Measurements from ENCODE around the gene THEM4.
"Not testable (repeated sequence)": the region's sequence is repeated elsewhere in the genome, so short reads cannot be mapped to it uniquely, and the experiment has no call there.

Gene THEM4

GRCh38 chr1:151858030-151858746 is 51.1 kb downstream of the THEM4 start:
- no peak for DNase-seq

DNA sequence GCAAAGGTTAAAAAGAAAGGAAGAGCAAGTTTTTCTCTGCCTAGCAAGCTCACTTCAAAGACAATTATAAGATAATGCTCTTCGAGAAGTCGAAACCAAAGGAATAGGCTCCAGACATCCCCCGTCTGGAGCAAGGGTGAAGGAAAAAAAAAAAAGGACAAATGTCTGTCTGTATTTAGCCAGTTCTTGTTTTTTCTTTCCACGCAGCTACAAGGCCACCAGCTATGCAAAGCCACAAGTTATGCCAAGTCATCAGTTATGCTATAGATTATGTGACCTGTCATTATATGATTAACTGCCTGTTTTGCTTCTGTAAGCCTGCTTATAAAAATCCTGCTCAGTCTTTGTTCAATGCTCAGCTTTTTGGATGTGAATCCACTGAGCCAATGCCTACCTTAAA is 53.4 kb downstream of the THEM4 start:
- DNase-seq = no peak

DNA sequence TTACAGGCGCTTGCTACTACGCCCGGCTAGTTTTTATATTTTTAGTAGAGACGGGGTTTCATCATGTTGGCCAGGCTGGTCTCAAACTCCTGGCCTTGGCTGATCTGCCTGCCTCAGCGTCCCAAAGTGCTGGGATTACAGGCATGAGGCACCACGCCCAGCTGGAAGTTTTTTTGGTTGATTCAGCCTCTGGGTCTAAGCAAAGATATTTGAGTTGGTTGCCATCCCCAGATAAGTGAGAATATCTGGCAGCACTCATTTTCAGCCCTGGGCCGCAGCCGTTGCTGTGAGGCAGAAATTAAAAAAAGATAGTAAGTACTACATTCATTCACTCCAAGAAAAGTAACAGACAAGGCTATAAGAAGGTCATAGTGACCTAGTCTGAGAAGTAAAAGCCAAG is 53.8 kb downstream of the THEM4 start:
- not testable (repeated sequence) for DNase-seq

GRCh38 chr1:151854658-151855057 is 54.7 kb downstream of the THEM4 start:
- no peak for DNase-seq

GRCh38 chr1:151853411-151853943 is 55.8 kb downstream of the THEM4 start, which contains the start of gene THEM5:
Gene THEM5 (minus strand): TSS chr1:151853712. CDS start chr1:151853565, 147 bp downstream.
- no peak for DNase-seq

DNA sequence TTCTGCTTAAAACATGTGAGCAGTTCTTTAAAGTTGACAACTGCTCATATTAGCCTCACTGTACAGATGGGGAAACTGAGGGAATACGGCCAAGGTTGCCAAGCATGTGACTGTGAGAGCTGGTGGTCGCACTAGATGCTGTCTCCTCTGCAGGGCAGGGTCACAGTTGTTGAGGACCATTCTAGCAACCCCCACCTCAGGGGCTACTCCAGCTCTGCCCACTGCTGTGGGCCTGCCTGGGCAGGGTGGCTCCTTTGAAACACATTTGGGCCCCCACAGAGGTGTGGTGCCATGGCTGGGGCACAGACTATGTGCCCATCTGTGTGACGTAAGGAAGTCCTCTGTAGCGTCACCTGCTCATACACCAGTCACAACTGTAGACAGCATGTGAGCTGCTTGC is 56.6 kb downstream of the THEM4 start:
- no peak for DNase-seq

DNA sequence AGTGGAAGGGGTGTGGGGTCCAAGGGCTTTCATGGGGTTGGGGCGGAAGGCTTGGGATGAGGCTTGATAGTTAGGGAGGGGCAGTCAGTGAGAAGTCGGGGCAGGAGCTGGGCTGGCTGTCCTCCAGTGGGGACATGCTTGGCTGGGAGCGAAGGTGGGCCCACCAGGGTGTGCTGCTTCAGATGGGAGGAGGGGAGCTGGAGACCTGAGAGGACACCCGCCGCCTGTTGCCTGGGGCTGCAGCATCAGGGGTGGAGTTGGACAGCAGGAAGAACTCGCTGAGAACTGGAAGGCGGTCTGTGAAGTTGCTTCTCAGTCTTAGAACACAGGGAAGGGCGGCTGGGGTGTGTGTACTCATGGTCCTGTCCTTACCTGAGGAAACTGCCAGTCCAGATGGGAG is 57.4 kb downstream of the THEM4 start:
- DNase-seq = no peak

DNA sequence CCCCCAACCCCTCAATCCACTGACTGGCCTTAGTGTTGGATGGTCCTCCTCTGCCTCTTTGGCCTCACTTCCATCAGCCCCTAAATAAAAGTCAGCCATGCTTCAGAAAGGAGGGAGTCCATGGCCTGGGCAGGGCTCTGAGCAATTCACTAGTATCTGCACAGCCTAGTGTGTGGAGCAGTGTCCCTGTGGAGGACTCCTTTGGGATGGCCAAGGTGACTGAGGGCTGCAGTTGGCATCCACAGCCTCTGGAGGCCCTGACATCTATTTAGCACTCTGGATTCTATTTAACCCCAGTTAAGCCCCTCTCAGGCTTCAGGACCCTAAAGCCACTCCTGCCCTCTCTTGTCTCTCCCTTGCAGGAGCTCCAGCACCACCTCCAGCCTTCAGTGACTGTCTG is 59.4 kb downstream of the THEM4 start:
- no peak for DNase-seq

GRCh38 chr1:151849126-151849525 is 60.2 kb downstream of the THEM4 start:
- DNase-seq = no peak

DNA sequence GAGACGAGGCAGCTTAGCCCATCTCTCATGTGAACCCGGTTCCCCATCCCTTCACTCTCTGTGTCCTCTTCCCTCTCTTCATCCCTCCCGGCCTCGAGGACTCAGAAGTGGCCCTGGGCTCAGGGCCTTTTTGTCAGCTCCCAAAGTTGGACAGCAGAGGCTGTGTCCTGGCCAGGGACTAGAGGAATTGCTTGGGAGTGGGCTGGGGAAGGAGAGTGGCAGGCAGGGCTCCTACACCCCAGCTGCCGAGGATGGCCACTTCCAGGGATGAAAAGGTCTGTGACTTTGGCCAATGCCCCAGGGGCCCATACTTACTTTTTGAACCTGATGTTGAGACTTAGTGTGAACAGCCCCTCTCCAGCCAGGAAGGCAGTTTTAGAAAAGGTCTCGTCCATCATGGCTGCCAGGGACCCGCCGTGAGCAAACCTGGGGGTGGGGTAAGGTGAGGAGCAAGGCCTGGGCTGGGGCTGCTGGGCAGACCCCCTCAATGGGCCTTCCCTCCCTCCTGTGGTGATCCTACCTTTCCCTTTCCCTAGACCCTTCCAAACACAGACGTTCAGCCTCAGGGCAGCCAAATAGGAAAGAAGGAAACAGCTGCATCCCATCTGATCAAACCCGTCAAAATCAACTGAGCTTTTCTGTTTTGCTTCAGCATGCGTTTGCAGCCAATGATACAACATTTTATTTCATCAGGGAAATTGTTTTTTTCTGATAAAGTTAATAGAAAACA is 61.3 kb downstream of the THEM4 start:
- no peak for DNase-seq

DNA sequence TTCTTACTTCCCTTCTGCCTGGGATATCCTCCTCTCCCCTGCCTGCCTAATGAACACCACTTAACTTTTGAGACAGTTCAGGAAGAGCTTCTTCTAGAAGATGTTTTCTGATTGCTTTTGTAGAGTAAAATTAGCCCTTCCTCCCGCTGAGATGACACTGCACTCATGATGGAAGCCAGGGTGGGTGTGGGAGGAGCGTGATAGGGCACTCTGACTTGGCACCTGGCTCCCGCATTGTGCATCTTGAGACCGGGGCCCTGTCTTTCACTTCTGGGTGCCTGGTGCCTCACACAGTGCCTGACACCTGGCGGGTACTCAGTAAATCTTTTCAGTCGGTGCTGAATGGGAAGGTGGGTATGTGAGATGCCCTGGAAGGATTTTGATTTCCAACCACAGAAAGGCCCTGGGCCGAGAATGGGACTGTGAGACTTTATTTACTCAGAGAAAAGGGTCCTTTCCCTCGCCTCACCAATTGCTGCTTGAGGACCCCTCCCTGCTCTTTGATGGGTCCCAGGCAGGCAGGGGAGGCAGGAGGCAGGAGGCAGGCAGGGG is 62.5 kb downstream of the THEM4 start:
- DNase-seq = no peak

DNA sequence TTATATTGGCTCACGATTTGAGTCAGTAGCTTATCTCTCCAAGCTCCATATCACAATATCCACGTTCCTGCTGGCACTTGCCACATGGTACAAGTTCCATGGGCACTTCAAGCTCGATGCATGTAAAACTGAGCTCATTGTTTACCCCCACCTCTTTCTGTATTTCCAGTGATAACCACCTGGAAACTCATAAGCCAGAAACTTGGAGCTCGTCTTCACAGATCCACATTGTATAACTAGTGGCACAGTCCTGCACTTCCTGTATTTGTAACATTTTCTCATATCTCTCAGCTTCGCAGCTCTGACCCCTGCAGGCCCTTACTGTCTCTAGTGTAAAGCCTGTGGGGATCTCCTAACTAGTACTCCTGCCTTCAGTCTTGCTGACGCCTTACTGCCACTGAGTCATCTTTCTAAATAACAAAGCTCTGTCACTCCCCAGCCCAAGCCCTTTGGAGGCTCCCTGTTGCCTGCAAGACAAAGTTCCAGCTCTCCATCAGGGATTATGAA is 63.2 kb downstream of the THEM4 start:
- no peak for DNase-seq

- DNase-seq = no peak
Observed at GRCh38 chr1:151843398-151843797, 65.9 kb downstream of the THEM4 start.

GRCh38 chr1:151841141-151841540 is 68.2 kb downstream of the THEM4 start:
- no peak for DNase-seq

DNA sequence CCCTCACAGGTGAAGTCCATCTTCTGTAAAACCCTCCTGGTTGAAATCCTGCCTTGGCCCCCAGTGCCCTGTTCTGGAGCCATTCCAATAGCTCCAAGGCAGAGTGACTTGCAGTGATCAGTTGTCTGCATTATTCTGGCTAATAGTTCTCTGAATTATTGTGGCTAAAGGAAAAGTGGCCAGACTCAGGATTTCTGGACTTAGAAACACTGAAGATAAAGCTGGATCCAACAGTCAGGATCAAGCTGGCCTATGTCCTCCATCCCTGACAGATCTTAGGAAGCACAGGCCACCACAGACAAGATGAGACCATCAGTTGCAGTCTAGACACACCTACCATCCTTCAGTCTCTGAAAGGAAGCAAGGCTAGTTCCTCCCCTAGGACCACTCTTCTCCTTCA is 68.9 kb downstream of the THEM4 start:
- no peak for DNase-seq

DNA sequence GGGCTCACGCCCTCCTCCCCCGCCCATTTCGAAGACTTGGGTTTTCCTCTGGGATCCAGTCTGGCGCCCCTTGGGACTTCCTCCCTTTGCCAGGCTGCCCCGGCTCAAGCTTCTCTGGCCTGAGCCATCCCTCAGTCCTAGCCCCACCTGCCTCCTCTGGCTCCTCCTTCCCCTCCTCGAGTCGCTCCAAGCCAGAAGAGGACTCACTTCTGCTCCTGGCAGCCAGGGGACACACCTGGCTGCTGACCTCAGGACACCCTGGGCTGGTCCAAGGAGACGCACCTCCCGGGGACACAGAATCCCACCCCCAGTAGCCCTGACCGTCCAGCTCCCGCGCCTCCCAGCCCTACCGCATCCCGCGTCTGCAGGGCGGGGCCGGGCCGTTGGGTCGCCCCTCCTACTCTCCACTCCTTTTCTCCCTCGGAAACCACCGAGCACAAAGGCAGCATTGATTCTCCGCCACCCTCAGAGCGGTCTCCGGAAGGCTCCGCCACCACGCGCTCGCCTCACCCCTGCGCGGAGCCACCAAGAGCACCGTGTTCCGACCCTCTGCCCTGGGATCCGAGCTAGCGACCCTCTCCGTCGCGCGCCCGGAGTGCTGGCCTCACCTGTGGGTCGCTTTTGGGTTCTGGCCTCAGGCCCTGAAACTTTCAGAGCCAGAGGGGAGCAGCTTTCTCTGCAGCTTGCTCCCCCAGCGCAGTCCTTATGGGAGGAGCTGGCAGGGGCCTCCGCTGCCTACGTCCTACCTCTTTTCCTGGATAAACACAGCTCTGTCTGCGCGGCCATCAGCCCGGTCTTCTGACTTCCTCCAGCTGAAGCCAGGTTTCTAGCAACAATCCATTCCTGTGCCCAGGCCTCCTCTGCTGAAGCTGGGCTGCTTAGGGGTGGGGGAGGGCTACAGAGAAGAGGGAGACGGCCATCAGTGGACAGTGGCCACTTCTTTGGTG is 69.6 kb downstream of the THEM4 start, which contains the start of gene C2CD4D:
TSS of gene C2CD4D (minus strand) at position 364 of the 947 bp plus-strand sequence. CDS start 831 bp downstream, outside the sequence.
- peak; percentile 61 for DNase-seq

- no peak for DNase-seq
Observed at GRCh38 chr1:151839082-151839412, 70.3 kb downstream of the THEM4 start.

DNA sequence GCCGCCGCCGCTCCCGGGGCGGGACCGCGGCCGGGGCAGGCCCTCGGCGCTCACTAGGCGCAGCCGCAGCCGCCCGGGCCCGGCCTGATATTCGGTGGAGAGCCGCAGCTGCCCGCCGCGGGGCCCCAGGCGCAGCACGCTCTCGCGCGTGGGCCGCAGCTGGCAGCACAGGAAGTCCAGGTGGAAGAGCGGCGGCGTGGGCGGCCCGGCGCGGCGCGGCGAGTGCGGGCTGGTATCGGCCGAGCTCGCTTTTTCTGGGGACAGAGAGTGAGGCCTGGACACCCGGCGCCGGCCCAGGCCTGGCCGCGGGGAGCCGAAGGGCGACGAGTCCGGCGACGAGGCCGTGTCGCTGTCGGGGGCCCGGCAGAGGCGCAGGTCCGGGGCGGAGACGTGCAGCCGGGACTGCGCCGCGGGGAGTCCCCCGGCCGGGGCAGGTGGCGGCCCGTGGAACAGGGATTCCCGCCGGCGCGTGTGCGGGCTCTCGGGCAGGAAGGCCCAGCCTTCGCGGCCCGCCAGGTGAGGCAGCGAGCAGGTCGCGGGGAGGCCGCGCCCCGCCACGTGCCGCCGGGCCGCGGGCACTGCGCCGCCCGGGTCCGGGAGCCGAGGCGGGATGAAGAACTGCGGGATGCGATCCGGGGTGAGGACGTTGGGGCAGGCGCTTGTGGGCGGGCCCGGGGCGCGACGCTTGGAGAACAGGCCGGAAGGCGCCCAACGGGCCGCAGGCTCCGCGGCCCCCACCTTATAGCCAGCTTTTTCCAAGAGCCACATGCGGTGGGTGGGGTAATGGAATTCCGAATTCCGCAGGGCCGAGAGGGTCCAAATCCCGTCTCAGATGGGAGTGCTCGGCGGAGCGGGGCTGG is 70.9 kb downstream of the THEM4 start:
- DNase-seq = peak; percentile 50

DNA sequence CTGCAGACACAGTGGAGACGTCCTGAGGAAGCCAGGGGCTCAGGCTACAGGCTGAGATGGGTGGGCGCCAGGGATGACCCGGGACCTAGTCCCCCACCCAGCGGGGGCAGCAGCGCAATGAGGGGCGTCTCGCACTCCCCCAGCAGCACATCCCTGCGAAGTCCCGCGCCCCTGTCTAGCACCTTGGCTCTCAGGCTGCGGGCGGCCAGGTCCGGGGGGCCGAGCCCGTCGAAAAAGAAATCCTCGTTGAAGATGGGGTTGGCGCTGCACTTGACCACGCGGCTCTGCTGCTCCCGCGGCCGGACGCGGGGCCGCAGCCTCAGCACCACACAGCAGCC is 71.5 kb downstream of the THEM4 start:
- DNase-seq = no peak

DNA sequence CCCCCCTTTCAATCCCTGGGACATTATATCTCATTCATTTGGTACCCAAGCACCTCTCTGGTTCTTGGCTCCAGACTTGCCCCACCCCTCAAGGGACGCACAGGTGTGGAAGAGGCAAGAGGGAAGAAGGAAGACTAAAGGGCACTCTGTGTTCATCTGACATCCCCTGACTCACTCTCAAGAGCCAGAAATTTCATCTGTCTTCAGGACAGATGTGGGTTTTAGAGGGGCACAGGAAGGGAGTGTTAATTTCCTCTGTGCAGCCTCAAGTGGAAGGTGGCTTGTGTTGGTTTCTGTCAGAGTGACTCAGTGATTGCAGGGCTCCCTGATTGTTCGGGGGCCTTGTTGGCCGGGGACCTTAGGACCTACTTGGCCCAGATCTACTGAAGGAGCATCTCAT is 72.1 kb downstream of the THEM4 start:
- DNase-seq = no peak

DNA sequence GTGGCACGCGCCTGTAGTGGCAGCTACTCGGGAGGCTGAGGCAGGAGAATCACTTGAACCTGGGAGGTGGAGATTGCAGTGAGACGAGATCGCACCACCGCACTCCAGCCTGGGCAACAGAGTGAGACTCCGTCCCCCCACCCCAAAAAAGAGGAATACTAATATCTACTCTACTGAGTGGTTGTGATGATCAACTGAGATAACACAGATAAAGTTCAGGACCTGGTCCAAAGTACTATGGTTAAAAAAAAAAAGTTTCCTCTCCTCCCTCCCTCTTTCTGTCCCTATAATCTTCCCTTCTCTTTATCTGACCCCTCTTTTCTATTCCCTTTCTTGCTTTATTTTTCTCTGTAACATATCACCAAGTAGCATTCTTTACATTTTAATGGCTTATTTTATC is 73.7 kb downstream of the THEM4 start:
- DNase-seq = no peak

GRCh38 chr1:151834239-151834638 is 75.1 kb downstream of the THEM4 start:
- no peak for DNase-seq
